Testis (tissue), 2 donors: ENCODE results near the gene LRRC27.

ENCODE experiments used
- CTCF ChIP-seq, 3 experiments: fragments of 450-650 bp in 2 of 3; fragments of 200-600 bp in 1 of 3; sonication (generic) in 1 of 3; IDR thresholded peaks; one replicate each; pipeline ENCODE4 v1.5.1; 2016 to 2019; ENCODE audit warnings: antibody characterized with exemption in 3 of 3, mild to moderate bottlenecking in 2 of 3, moderate library complexity in 1 of 3
- POLR2A ChIP-seq: fragments of 450-650 bp; IDR thresholded peaks from one replicate; pipeline ENCODE4 v1.6.1; 2017; ENCODE audit warnings: antibody characterized with exemption, mild to moderate bottlenecking, moderate library complexity

- TF ChIP-seq CTCF (IDR thresholded peaks at IDR 0.05) = no peak
- TF ChIP-seq POLR2A = no peak
Measured at GRCh38 chr10:132350946-132351345, 19.0 kb downstream of the LRRC27 start.
